RPMI8226 (cell line): Measurements from ENCODE around the gene DARS2.
"Not testable (repeated sequence)": the region's sequence is repeated elsewhere in the genome, so short reads cannot be mapped to it uniquely, and the experiment has no call there.

Experiments used
- DNase-seq: peaks from one replicate; pipeline ENCODE4 v3.0.0-alpha.2; 2015

Gene DARS2, protein sequence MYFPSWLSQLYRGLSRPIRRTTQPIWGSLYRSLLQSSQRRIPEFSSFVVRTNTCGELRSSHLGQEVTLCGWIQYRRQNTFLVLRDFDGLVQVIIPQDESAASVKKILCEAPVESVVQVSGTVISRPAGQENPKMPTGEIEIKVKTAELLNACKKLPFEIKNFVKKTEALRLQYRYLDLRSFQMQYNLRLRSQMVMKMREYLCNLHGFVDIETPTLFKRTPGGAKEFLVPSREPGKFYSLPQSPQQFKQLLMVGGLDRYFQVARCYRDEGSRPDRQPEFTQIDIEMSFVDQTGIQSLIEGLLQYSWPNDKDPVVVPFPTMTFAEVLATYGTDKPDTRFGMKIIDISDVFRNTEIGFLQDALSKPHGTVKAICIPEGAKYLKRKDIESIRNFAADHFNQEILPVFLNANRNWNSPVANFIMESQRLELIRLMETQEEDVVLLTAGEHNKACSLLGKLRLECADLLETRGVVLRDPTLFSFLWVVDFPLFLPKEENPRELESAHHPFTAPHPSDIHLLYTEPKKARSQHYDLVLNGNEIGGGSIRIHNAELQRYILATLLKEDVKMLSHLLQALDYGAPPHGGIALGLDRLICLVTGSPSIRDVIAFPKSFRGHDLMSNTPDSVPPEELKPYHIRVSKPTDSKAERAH

DNA sequence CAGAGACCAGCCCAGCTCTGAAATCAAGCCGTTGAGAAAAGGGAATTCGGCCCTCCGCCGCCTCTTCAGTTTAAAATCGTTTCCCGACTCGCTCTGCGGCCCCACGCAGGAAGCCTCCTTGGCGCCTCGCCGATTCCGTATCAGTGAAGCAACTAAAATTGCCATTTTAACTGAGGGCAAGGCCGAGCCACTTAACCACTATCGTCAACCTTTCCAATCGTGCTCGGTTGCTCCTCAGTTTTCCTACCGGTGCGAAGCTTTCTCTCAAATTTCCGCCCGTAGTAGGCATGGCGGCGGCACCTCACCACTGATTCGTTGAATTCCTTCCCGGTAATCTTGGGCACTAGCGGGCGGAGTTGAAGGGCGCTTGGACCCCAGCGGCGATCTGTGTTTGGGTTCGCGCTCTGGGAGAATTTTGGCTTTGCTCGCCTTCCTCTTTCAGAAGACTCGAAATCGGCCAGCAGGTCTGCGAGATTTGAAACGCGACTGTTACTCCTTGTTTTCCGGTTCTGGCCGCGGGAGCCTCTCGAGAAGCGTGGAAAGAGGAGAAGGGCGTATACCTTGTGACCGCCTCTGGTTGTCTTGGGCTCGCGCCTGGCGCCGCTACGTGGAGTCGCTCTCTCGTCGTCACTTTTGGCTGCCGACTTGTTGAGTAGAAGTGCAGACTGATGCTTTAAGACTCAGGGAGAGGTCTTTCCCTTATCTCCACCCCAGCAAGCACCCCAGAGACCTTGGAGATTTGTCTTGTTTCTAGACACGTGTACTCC, at the start of gene DARS2, which contains the start of gene CENPL:
Gene DARS2, plus strand, starts transcription at position 359 of the 767 bp plus-strand sequence. CDS start 557 bp downstream, outside the sequence.
Gene CENPL, minus strand, starts transcription at position 569 of the 767 bp plus-strand sequence. CDS start 13,584 bp downstream, outside the sequence.
- DNase-seq: peak; percentile 98

DNA sequence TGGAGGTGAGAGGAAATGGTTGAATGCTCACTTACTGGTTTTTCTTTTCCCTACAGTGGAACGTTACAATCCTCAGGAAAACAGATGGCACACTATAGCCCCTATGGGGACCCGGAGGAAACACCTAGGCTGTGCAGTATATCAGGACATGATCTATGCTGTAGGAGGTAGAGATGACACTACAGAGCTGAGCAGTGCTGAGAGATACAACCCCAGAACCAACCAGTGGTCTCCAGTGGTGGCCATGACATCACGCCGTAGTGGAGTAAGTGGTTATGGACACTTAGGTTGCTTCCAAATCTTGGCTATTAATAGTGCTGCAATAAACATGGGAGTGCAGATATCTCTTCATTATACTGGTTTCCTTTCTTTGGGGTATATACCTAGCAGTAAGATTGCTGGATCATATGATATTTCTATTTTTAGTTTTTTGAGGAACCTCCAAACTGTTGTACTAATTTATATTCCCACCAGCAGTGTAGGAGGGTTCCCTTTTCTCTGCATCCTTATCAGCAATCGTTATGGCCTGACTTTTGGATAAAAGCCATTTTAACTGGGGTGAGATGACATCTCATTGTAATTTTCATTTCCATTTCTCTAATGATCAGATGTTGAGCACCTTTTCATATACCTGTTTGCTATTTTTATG, 48.8 kb upstream of the DARS2 start:
- no peak for DNase-seq

DNA sequence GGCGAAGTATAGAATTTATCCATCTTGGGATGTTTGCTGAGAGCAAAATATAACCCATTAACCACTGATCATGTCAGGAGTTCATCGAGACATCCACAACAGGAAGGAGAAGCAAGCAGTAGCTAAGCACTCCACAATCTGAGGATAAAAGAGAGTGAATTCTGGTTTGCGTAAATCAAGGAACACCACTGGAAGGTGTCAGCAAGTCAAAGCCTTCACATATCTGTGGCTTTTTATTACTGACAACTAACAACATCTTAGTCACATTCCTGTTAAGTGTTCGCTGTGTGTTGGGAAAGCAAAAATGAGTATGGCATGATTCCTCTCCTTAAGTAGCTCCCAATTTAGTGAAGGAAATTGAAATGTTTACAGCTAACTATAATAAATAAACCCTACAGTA, 44.5 kb upstream of the DARS2 start:
- DNase-seq: no peak

DNA sequence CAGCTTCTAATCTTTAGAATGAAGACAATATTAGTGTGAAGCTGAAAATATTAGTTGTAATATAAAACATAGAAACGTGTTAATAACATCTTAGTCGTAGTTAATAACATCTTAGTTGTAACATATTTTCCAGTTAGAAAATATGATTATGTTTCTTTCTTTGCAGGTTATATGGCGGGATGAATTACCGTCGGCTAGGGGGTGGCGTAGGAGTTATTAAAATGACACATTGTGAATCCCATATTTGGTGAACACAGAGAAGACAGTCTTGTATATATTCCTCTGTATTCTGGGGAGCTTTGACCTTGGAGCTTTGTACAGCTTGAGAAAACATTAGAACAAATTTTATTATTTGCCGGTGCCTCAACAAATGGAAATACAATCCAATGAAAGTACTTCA, 39.5 kb upstream of the DARS2 start:
- no peak for DNase-seq

DNA sequence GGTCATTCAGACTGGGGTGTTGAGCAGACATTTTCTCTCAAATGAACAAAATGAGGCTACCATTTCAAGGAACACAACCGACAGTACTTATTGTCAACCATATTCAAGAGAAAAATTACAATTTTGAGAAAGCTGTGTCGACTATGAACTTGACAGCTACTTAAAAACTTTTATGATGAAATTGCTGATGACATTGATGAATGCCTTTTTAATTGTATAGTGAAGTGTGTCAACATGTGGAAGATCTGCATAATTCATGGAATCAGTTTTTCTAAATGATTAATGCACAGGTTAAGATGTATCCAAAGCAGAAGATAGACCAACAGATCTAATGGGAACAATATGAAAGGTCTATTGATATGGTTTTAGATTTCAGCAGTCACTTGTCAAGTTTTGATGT, 34.6 kb upstream of the DARS2 start:
- no peak for DNase-seq

DNA sequence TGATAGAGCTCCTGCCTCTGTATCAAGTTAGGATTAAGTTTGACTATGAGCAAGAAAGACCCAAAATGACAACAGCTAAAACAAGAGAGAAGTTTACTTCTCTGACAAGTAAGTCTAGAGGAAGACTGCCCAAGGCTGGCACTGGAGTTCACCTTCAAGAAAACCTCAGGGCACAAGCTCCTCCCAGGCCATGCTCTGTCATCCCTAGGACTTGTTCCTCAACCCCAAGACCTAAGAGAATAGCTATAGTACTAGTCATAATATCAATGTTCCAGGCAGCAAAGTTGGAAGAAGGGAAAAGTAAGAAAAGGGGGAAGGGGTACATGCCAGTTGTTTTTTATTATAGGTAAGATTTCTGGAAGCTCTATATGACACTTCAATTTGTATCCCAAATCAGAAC, 26.4 kb upstream of the DARS2 start:
- no peak for DNase-seq

DNA sequence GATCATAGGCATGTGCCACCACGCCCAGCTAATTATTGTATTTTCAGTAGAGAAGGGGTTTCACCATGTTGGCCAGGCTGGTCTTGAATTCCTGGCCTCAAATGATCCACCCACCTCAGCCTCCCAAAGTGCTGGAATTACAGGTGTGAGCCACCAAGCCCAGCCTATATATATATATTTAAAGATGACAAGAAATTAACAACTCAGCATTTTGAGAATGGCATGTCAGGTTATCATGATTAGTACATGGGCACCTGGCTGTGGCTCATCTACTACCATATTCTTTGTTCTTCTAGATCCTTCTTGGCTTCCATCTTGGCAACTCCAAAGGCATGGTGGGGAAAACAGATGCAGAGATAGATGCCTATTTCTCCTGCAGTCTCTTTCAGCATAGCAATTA, 24.5 kb upstream of the DARS2 start:
- DNase-seq: not testable (repeated sequence)

DNA sequence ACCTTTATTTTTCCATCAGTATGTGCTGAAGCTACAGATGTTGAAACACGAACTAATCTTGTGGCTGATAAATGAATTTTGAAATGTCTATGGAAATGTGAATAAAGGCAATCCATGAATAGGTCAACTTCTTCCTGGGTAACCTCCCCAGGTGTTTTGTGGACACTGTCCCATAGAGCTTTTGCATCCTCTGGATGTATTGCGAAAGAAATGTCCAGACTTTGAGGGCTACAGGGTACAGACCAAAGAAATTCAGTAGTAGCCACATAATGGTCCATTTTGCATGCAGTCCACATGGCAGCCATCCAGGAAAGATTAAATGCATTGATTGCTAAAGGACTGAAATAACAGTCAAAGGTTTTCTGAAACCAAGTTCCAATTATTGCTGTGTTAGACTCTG, 21.5 kb upstream of the DARS2 start:
- DNase-seq: no peak

DNA sequence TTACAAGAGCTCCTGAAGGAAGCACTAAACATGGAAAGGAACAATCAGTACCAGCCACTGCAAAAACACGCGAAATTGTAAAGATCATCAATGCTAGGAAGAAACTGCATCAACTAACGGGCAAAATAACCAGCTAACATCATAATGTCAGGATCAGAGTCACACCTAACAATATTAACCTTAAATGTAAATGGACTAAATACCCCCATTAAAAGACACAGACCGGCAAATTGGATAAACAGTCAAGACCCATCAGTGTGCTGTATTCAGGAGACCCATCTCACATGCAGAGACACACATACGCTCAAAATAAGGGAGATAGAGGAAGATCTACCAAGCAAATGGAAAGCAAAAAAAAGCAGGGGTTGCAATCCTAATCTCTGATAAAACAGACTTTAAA, 10.8 kb upstream of the DARS2 start:
- not testable (repeated sequence) for DNase-seq

DNA sequence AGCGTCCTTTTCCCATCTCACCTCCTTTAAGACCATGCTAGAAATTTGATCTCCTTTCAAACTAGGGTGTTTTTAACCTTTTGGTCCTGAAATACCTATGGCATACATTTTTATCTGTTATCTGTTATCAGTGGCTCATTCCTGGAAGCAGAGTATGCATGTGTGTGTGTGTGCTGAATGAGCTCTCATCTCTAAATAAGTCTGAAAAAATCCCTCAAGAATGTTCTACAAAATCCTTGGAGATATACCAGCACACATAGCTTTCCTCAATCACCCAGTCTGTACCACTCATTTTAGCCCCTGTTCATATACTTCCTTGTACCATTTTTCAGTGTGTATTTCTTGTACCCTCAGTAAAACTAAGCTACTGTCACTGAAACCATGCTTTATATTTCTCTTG, 6.0 kb upstream of the DARS2 start:
- no peak for DNase-seq

DNA sequence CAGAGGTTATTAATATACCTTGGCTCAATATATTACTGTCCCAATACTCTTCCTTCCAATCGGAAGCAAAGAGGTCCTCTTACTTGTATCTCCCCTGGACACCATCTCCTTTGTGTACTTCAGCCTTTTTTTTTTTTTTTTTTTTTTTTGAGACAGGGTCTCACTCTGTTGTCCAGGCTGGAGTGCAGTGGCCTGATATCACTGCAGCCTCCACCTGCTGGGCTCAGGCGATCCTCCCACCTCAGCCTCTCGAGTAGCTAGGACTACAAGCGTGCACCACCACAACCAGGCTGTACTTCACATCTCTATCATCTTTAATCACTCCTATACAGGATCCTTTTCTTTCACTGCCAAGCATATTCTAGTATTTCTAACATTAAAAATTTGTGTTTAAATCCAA, 2.8 kb upstream of the DARS2 start:
- DNase-seq: no peak

DNA sequence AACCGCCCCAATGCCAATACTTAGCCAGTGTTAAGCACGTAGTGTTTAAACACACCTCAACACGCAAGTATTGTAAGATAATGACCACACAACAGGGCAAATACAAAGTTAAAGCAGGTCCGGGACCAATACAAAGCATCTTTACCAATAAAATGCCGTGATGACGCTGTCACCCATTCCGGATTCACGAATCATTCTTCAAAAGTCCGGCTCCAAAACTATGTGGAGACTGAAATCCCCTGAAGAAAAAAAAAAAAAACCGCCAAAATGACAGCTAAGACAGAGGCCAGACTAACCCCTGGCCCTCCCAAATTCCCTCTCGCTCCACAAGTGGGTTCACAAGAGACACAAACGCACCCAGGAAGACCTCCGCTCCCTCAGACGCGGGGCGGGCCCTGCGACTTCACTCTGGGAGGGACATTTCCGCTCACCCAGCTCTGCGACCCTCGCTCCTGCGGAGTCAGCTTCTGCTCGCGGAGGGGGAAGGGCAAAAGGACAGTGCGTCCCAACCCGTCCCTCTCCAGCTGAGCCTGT, 625 bp upstream of the DARS2 start:
- DNase-seq: no peak

DNA sequence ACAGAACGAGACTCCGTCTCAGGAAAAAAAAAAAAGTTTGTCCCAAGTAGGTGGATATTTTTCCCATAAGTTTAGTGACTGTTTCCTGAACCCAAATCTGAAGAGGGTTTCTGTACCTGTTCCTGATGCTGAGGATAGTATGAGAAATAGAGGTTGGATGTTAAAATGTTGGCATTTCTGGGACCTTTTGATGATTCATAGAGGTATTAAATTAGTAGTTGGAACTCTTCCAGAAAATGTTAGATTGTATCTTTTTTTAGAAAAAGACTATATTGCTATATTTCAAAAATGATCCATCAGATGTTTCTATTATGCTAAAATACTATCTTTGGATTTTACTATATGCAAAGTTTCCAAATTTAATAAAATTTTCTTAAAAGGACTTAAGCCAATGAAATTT, 3.1 kb downstream of the DARS2 start:
- no peak for DNase-seq

DNA sequence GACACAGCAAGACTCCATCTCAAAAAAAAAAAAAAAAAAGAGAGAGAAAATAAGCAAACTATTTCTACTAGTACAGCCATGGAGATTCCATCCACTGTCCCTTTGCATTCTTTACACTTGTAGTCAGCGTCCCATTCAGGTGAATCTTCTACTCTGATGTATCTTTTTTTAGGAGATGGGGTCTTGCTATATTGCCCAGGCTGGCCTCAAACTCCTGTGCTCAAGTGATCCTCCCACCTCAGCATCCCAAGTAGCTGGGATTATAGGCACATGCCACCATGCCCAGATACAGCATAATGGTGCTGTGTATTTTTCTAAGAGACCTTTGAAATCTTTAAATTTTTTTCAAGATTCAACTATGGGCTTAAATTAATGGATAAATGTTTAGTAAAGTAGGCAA, 8.3 kb downstream of the DARS2 start:
- DNase-seq: no peak

DNA sequence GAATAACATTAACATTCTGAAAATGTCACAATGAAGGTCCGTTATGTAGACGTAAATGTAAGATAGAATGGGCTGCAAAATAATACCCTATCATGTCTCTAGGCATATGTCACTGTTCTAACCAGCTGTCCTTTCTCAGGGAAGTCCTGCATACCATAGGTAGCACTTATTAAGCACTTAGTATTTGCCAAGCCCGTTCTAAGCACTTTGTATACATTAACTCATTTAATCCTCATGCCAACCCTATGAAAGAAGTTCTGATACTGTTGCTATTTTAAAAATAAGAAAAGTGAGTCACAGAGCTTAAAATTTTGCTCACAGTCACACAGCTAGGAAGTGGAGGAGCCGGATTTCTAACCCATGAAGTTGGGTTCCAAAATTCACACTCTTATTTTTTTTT, 27.6 kb downstream of the DARS2 start:
- DNase-seq: no peak

DNA sequence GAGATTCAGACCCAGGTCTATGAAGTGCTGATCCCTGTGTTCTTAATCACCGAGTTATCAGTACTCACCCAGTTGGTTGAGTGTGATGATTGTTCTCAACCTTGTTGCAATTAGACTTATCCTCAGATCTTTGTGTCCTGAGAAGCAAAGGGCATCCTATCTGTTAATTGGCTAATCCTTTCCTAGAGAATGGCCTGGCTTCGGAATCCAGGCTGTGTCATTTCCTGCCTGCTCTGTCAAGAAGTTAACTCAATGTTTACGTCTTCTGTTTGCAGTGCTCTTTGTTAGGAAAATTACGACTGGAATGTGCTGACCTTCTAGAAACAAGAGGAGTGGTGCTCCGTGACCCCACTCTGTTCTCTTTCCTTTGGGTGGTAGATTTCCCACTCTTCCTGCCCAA, 28.6 kb downstream of the DARS2 start:
- DNase-seq: no peak

DNA sequence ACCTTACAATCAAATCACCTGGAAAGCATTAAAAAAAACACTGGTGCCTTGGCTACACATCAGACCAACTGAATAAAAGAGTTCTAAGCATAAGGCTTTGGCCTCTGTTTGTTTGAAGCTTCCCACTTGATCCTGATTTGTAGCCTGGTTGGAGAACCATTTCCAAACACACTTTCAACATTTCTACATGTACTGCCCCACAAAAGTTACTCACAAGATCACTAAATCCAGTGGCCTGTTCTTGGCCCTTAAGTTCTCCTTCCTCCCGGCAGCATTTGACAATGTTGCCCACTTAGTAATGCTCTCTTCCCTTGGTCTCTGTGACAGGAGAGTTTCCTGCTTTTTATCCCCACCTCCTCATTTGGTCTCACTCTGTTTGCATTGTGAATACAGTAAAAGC, 31.5 kb downstream of the DARS2 start:
- no peak for DNase-seq

DNA sequence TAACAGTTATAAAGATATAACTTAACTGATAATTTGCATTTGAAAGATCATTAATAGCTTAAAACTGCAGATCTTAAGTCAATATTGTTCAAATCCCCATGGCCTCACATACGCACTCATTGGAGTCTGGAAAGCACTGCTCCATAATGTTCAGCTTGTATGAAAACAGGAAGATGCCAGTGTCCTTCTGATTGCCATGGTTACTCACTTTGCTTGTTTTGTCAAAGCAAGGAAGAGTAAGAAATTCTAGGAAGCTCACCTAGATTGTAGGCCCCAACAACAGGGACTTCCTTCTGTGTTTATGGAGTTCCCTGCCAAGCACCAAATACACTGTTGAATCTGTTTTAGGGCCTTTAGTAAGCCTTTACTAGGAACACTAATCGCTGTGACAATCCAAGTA, 32.4 kb downstream of the DARS2 start:
- no peak for DNase-seq

DNA sequence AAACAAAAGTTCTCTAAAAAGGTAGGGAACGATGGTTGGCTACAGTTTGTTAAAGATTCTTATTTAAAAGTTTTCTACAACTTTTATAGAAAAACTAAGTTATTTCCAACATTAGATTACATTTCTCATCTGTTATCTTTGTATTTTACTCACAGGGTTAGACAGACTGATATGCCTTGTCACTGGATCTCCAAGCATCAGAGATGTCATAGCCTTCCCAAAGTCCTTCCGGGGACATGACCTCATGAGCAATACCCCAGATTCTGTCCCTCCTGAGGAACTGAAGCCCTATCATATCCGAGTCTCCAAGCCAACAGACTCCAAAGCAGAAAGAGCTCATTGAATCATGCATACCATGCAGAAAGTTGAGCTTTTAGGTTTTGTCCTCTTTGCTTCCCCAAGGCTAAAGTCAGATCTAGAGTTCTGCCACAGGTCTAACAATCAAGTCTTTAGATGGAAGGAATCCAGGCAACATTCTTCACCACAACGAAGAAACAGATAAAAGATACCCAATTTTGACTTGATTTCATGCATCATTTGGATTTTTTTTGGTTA, 33.0 kb downstream of the DARS2 start:
- no peak for DNase-seq

DNA sequence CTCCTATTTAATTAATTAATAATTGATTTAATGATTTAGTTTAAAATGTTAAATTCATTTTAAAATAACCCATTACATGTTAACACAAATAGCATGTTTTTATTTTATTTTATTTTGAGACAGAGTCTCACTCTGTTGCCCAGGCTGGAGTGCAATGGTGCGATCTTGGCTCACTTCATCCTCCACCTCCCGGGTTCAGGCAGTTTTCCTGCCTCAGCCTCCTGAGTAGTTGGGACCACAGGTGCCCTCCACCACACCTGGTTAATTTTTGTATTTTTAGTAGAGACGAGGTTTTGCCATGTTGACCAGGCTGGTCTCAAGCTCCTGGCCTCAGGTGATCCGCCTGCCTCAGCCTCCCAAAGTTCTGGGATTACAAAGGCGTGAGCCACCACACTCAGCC, 35.1 kb downstream of the DARS2 start:
- DNase-seq: not testable (repeated sequence)

DNA sequence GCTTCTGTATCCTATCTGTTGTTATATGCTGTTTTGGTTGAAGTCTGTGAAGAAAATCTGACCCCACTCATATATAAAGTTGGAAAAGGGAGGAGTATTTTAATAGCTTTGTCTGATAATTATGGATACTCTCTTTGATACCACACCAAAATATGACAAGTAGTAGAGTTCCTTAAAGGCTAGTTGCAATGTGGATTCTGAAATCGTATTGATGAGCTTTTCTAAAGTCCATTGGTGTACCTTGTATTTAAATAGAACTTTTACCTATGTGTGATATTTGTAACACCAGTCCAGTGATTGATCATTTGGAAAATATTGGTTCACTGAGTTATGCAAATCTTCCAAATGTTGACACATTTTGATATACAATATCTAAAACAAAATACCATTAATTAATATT, 35.6 kb downstream of the DARS2 start:
- no peak for DNase-seq

DNA sequence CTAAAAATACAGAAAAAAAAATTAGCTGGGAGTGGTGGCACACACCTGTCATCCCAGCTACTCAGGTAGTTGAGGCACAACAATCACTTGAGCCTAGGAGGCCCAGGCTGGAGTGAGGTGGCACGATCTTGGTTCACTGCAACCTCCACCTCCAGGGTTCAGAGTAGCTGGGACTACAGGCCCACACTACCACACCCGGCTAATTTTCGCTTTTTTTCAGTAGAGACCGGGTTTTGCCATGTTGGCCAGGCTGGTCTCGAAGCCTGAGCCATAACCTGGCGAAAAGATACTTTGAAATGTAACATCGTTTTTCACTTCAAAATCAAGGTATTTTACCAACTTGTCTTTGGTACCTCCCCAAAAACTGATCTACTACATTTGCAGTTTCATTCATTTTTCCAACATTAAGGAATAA, 37.3 kb downstream of the DARS2 start:
- peak; percentile 28 for DNase-seq
